ENCODE results near the gene NEK9. TPM values are rescaled to one million over a fixed set of nuclear protein-coding genes. Genes with fewer than 3 reads are reported as not detected.

NEK9 gene
- polyA plus RNA-seq, 1 donor from 2014 or later, result 9.4 TPM

DNA sequence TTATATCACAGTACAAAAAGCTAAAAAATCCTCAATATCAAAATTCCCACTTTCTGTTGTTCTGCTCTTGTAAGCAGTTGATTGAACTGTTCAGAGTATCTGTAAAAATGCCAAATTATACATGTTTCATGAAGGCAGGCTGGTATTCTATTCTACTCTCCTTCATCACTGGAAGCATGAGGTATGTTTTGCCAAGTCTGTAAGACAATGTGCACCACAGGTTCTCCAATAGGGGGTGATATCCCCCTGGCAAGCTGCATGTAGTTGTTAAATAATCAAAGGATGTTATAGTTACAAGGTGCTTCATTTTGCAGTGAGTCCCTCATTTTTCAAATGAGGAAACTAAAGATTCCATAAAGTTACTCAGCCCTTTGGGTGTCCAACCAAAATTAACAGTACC lies 15.1 kb upstream of the NEK9 start:
- TF ChIP-seq POLR2AphosphoS5 (IDR thresholded peaks at IDR 0.05), result no peak
- TF ChIP-seq EP300 (conservative IDR thresholded peaks at IDR 0.05; ENCODE audit: poor library complexity, severe bottlenecking), result no peak
- TF ChIP-seq, protein P1, sequence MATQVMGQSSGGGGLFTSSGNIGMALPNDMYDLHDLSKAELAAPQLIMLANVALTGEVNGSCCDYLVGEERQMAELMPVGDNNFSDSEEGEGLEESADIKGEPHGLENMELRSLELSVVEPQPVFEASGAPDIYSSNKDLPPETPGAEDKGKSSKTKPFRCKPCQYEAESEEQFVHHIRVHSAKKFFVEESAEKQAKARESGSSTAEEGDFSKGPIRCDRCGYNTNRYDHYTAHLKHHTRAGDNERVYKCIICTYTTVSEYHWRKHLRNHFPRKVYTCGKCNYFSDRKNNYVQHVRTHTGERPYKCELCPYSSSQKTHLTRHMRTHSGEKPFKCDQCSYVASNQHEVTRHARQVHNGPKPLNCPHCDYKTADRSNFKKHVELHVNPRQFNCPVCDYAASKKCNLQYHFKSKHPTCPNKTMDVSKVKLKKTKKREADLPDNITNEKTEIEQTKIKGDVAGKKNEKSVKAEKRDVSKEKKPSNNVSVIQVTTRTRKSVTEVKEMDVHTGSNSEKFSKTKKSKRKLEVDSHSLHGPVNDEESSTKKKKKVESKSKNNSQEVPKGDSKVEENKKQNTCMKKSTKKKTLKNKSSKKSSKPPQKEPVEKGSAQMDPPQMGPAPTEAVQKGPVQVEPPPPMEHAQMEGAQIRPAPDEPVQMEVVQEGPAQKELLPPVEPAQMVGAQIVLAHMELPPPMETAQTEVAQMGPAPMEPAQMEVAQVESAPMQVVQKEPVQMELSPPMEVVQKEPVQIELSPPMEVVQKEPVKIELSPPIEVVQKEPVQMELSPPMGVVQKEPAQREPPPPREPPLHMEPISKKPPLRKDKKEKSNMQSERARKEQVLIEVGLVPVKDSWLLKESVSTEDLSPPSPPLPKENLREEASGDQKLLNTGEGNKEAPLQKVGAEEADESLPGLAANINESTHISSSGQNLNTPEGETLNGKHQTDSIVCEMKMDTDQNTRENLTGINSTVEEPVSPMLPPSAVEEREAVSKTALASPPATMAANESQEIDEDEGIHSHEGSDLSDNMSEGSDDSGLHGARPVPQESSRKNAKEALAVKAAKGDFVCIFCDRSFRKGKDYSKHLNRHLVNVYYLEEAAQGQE (IDR thresholded peaks at IDR 0.05; ENCODE audit: borderline replicate concordance), result no peak
- TF ChIP-seq SMC3 (conservative IDR thresholded peaks at IDR 0.05; ENCODE audit: poor library complexity), result peak; percentile 54
- TF ChIP-seq, protein P2, sequence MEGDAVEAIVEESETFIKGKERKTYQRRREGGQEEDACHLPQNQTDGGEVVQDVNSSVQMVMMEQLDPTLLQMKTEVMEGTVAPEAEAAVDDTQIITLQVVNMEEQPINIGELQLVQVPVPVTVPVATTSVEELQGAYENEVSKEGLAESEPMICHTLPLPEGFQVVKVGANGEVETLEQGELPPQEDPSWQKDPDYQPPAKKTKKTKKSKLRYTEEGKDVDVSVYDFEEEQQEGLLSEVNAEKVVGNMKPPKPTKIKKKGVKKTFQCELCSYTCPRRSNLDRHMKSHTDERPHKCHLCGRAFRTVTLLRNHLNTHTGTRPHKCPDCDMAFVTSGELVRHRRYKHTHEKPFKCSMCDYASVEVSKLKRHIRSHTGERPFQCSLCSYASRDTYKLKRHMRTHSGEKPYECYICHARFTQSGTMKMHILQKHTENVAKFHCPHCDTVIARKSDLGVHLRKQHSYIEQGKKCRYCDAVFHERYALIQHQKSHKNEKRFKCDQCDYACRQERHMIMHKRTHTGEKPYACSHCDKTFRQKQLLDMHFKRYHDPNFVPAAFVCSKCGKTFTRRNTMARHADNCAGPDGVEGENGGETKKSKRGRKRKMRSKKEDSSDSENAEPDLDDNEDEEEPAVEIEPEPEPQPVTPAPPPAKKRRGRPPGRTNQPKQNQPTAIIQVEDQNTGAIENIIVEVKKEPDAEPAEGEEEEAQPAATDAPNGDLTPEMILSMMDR (IDR thresholded peaks at IDR 0.05; ENCODE audit: poor library complexity, severe bottlenecking), result peak; percentile 55
- TF ChIP-seq EZH2 (IDR thresholded peaks at IDR 0.05; ENCODE audit: borderline replicate concordance, insufficient read depth, low read length, poor library complexity, severe bottlenecking), result no peak
- no peak for TF ChIP-seq MXI1 (conservative IDR thresholded peaks at IDR 0.05; ENCODE audit: poor library complexity, severe bottlenecking)
- TF ChIP-seq RAD21 (conservative IDR thresholded peaks at IDR 0.05), result peak; percentile 55
- no peak for TF ChIP-seq TAF1 (IDR thresholded peaks at IDR 0.05; ENCODE audit: low read depth)
- Histone ChIP-seq H3F3A (ENCODE audit: insufficient read depth, low read length, poor library complexity, severe bottlenecking) (no peaks in the 10 kb centered on the region), H3K79me2 (replicated peaks; ENCODE audit: insufficient read depth, low read length) (no peaks in the 10 kb centered on the region), H3K27ac (ENCODE audit: low read length) (no peak overlapping the region), H3K9me2 (ENCODE audit: insufficient read depth, low read length) (no peaks in the 10 kb centered on the region), H3K9ac (ENCODE audit: low read length) (no peak overlapping the region), H3K9me3 (ENCODE audit: low read length) (no peaks in the 10 kb centered on the region), H3K4me2 (ENCODE audit: low read length) (no peak overlapping the region), H3K27me3 (ENCODE audit: insufficient read depth, low read depth, low read length) (no peaks in the 10 kb centered on the region), H2AFZ (ENCODE audit: low read depth, low read length) (no peak overlapping the region), H3K4me3 (ENCODE audit: low read length) (no peak overlapping the region), H4K20me1 (ENCODE audit: insufficient read depth) (no peaks in the 10 kb centered on the region), H3K36me3 (ENCODE audit: insufficient read depth, low read length) (no peaks in the 10 kb centered on the region)

DNA sequence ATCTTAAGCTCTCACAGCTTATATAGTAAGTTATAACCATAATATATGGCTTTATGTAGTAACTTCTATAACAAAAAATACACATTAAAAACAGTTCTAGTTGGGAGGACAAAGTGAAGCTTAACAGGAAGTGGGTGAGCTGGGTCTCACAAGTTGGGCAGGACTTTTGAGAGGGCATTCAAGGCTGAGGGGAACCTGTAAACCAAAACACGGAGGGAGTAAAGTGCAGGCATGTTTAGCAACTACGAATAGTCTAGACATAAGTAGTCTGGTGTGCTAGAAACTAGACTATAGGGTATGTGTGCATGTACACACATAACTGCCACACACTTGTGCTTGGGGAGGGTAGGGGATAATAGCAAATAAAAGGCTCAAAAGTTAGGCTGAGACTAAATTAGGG lies 14.2 kb upstream of the NEK9 start:
- Histone ChIP-seq H3K36me3 (ENCODE audit: insufficient read depth, low read length) (no peaks in the 10 kb centered on the region), H3K4me3 (ENCODE audit: low read length) (no peak overlapping the region), H3K79me2 (replicated peaks; ENCODE audit: insufficient read depth, low read length) (no peaks in the 10 kb centered on the region), H3K27me3 (ENCODE audit: insufficient read depth, low read depth, low read length) (no peaks in the 10 kb centered on the region), H3F3A (ENCODE audit: insufficient read depth, low read length, poor library complexity, severe bottlenecking) (no peaks in the 10 kb centered on the region), H2AFZ (ENCODE audit: low read depth, low read length) (no peak overlapping the region), H4K20me1 (ENCODE audit: insufficient read depth) (no peaks in the 10 kb centered on the region), H3K9me3 (ENCODE audit: low read length) (no peaks in the 10 kb centered on the region), H3K9ac (ENCODE audit: low read length) (no peak overlapping the region), H3K9me2 (ENCODE audit: insufficient read depth, low read length) (no peaks in the 10 kb centered on the region), H3K4me2 (ENCODE audit: low read length) (no peak overlapping the region), H3K27ac (ENCODE audit: low read length) (no peak overlapping the region)
- TF ChIP-seq, protein P2 (IDR thresholded peaks at IDR 0.05; ENCODE audit: poor library complexity, severe bottlenecking), result no peak
- no peak for TF ChIP-seq MXI1 (conservative IDR thresholded peaks at IDR 0.05; ENCODE audit: poor library complexity, severe bottlenecking)
- no peak for TF ChIP-seq POLR2AphosphoS5 (IDR thresholded peaks at IDR 0.05)
- no peak for TF ChIP-seq RAD21 (conservative IDR thresholded peaks at IDR 0.05)
- no peak for TF ChIP-seq TAF1 (IDR thresholded peaks at IDR 0.05; ENCODE audit: low read depth)
- TF ChIP-seq, protein P1 (IDR thresholded peaks at IDR 0.05; ENCODE audit: borderline replicate concordance), result no peak
- TF ChIP-seq EP300 (conservative IDR thresholded peaks at IDR 0.05; ENCODE audit: poor library complexity, severe bottlenecking), result no peak
- no peak for TF ChIP-seq SMC3 (conservative IDR thresholded peaks at IDR 0.05; ENCODE audit: poor library complexity)
- TF ChIP-seq EZH2 (IDR thresholded peaks at IDR 0.05; ENCODE audit: borderline replicate concordance, insufficient read depth, low read length, poor library complexity, severe bottlenecking), result no peak

Data from neural cell (in vitro differentiated cells).